Smooth muscle cell (in vitro differentiated cells): Measurements from ENCODE around the gene PRDM4. TPM values are rescaled to one million over a fixed set of nuclear protein-coding genes. Genes with fewer than 3 reads are reported as not detected.

Experiments
- DNase-seq: peaks from one replicate; lab custom pipeline; 2025; ENCODE audit not compliant: unreplicated experiment; lab: John Stamatoyannopoulos, UW
- H2AFZ ChIP-seq: fragments of 200-600 bp; sonication (generic); 2 replicates; pipeline ENCODE4 v1.6.0; 2016; ENCODE audit warnings: antibody characterized with exemption, low read depth, mild to moderate bottlenecking
- H3F3A ChIP-seq: fragments of 200-600 bp; sonication (generic); 2 replicates; pipeline ENCODE4 v1.6.0; 2017; ENCODE audit warnings: antibody characterized with exemption, low read depth
- H3K27ac ChIP-seq: fragments of 200-600 bp; sonication (generic); 2 replicates; pipeline ENCODE4 v1.5.1; 2016; ENCODE audit warnings: low read depth, mild to moderate bottlenecking
- H3K27me3 ChIP-seq: fragments of 200-600 bp; sonication (generic); 2 replicates; pipeline ENCODE4 v1.6.1; 2016; ENCODE audit warnings: low read depth, mild to moderate bottlenecking
- H3K36me3 ChIP-seq: fragments of 200-600 bp; sonication (generic); 2 replicates; pipeline ENCODE4 v1.5.1; 2016; ENCODE audit warnings: low read depth
- H3K4me1 ChIP-seq: fragments of 200-600 bp; sonication (generic); 2 replicates; pipeline ENCODE4 v1.5.1; 2016; ENCODE audit warnings: low read depth
- H3K4me2 ChIP-seq: fragments of 200-600 bp; sonication (generic); 2 replicates; pipeline ENCODE4 v1.6.0; 2016; ENCODE audit warnings: mild to moderate bottlenecking
- H3K4me3 ChIP-seq: fragments of 200-600 bp; sonication (generic); 2 replicates; pipeline ENCODE4 v1.5.1; 2016; ENCODE audit warnings: mild to moderate bottlenecking
- H3K79me2 ChIP-seq: fragments of 200-600 bp; sonication (generic); 2 replicates; pipeline ENCODE4 v1.6.0; 2016; ENCODE audit warnings: low read depth, mild to moderate bottlenecking
- H3K9ac ChIP-seq: fragments of 200-600 bp; sonication (generic); 2 replicates; pipeline ENCODE4 v1.6.0; 2016; ENCODE audit warnings: low read depth
- H3K9me3 ChIP-seq: fragments of 200-600 bp; sonication (generic); replicated peaks from 2 replicates; pipeline ENCODE4 v1.5.1; 2016; ENCODE audit warnings: low read depth
- H4K20me1 ChIP-seq: fragments of 200-600 bp; sonication (generic); 2 replicates; pipeline ENCODE4 v1.6.0; 2016; ENCODE audit warnings: low read depth
- WGBS: methylation state at CpG from one replicate; pipeline ENCODE4 v1.1.7; 2016; ENCODE audit warnings: low lambda C conversion rate; 5-methylcytosine and 5-hydroxymethylcytosine counted together
- polyA plus RNA-seq: library from polyadenylated mRNA; unstranded; fragments of >200 nt; fragmentation: Nextera tagmentation; extraction: Ambion mirVana; gene quantifications from 2 replicates; pipeline ENCODE4 v1.2.1, GENCODE V29; 2016
- total RNA-seq: library from RNA; depleted of rRNA; stranded (reverse); fragments of >200 nt; gene quantifications from 2 replicates; pipeline ENCODE4 v1.2.3, GENCODE V29; 2014
- TF ChIP-seq, protein P1 (sequence below): fragments of 200-600 bp; sonication (generic); IDR thresholded peaks from 2 replicates; pipeline ENCODE4 v1.5.1; 2017; ENCODE audit warnings: borderline replicate concordance, mild to moderate bottlenecking, antibody characterized with exemption; ENCODE audit not compliant: insufficient read depth, poor library complexity, severe bottlenecking

The PRDM4 gene
- total and polyA plus RNA-seq, 2 experiments from 2014 or later, result 19.1 to 26.2 TPM

DNA sequence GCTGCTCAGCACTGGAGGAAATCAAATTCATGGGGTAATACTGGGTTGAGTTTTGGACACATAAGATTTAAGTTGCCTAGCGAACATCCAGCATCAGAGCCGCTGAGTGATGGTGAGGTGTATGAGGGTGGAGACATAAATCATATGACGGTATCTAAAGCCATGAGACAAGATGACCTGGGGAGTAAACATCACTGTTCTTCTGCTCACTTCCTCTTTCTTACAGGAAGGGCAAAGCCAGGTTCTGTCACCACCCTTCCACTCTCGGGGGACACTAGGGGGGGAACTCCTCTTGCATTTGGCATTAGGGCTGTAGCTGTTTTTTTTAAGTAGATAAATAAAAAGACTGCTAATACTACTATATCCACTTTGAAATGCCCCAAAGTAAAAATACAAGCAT is 24.0 kb downstream of the PRDM4 start:
- TF ChIP-seq, protein P1, sequence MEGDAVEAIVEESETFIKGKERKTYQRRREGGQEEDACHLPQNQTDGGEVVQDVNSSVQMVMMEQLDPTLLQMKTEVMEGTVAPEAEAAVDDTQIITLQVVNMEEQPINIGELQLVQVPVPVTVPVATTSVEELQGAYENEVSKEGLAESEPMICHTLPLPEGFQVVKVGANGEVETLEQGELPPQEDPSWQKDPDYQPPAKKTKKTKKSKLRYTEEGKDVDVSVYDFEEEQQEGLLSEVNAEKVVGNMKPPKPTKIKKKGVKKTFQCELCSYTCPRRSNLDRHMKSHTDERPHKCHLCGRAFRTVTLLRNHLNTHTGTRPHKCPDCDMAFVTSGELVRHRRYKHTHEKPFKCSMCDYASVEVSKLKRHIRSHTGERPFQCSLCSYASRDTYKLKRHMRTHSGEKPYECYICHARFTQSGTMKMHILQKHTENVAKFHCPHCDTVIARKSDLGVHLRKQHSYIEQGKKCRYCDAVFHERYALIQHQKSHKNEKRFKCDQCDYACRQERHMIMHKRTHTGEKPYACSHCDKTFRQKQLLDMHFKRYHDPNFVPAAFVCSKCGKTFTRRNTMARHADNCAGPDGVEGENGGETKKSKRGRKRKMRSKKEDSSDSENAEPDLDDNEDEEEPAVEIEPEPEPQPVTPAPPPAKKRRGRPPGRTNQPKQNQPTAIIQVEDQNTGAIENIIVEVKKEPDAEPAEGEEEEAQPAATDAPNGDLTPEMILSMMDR, result no peak
- DNase-seq, result no peak
- H3K36me3 ChIP-seq, result peaks cover 16% of the 10 kb centered on the region
- H3K27me3 ChIP-seq, result no peaks in the 10 kb centered on the region
- no peak overlapping the region for H3K9ac ChIP-seq
- H3K9me3 ChIP-seq, result no peaks in the 10 kb centered on the region
- no peak overlapping the region for H3K4me2 ChIP-seq
- no peak overlapping the region for H3K27ac ChIP-seq
- no peak overlapping the region for H3K4me3 ChIP-seq
- no peaks in the 10 kb centered on the region for H4K20me1 ChIP-seq
- WGBS, result 97% methylated on average over 4 of the region's 4 CpGs
- no peaks in the 10 kb centered on the region for H3K79me2 ChIP-seq
- H2AFZ ChIP-seq, result no peak overlapping the region
- H3K4me1 ChIP-seq, result no peaks in the 10 kb centered on the region
- peaks cover 6% of the 10 kb centered on the region for H3F3A ChIP-seq

DNA sequence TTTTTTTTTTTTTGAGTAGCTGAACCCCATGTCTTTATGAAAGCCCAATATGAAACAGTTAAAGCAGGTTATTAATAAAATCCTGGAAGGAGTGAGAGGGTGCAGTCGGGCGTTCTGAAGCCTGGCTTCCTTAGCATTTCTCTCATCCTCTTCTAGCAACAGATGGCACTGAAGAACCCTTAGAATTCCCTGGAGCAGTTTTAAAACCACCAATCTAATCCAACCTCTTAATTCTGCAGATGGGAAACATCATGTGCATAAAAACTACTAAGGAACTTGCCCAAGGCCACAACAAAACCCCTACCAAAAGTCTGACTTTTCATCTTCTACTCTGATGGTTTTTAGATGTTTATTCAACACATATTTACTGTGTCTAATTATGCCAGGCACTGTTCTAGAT is 25.2 kb downstream of the PRDM4 start:
- Histone ChIP-seq H3K36me3 (peaks cover 11% of the 10 kb centered on the region), H2AFZ (no peak overlapping the region), H3K4me2 (no peak overlapping the region), H3F3A (peaks cover 6% of the 10 kb centered on the region), H3K9ac (no peak overlapping the region), H3K9me3 (no peaks in the 10 kb centered on the region), H3K4me3 (no peak overlapping the region), H4K20me1 (no peaks in the 10 kb centered on the region), H3K27ac (no peak overlapping the region), H3K79me2 (no peaks in the 10 kb centered on the region), H3K4me1 (no peaks in the 10 kb centered on the region), H3K27me3 (no peaks in the 10 kb centered on the region)
- WGBS, result 76% methylated on average over 2 of the region's 2 CpGs
- TF ChIP-seq, protein P1, result no peak
- DNase-seq, result no peak

DNA sequence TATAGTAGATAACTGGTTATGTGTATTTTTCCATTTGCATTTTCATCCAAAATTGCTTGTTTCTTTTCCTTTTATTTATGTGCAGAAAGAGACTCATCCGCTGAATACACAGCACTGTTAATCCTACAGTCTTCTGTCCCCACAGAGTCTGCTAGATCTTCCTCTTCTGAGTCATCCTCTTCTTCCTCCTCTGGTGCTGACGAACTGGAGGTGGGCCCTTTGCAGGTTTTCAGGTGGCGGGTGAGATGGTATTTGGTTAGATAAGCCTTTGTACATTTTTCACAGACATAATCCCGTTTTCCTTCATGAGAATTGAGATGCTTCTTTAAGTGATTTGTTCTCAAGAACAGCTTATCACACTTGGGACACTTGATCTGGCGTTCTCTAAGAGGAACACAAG is 26.8 kb downstream of the PRDM4 start:
- 94% methylated on average over 5 of the region's 5 CpGs for WGBS
- H3K79me2 ChIP-seq, result no peaks in the 10 kb centered on the region
- H3K9ac ChIP-seq, result no peak overlapping the region
- H3K27ac ChIP-seq, result no peak overlapping the region
- H3K4me2 ChIP-seq, result no peak overlapping the region
- H3K36me3 ChIP-seq, result peaks cover 7% of the 10 kb centered on the region
- no peak for DNase-seq
- no peaks in the 10 kb centered on the region for H3K9me3 ChIP-seq
- no peaks in the 10 kb centered on the region for H4K20me1 ChIP-seq
- TF ChIP-seq, protein P1, result no peak
- peaks cover 9% of the 10 kb centered on the region for H3F3A ChIP-seq
- no peaks in the 10 kb centered on the region for H3K27me3 ChIP-seq
- no peak overlapping the region for H3K4me3 ChIP-seq
- no peaks in the 10 kb centered on the region for H3K4me1 ChIP-seq
- H2AFZ ChIP-seq, result no peak overlapping the region

DNA sequence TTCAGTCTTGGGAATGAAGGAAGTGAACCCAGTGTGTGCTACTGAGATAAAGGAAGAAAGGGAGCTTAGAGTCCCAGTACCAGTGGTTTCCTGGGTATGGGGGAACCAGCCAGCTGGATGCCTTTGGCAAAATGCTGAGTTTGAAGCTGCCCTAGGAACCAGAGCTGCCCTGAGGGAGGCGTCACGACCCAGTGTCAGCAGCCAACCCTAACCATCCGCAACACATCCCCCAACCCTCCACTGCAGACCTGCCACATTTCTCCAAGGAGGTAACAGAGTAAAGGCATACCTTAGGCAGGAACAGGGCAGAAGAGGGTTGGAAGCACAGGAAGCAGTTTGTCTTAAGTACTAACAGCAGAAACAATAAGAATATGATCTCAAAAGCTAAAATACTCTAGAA is 28.6 kb downstream of the PRDM4 start:
- H3K79me2 ChIP-seq, result no peaks in the 10 kb centered on the region
- H3K27me3 ChIP-seq, result no peaks in the 10 kb centered on the region
- H3K4me1 ChIP-seq, result no peaks in the 10 kb centered on the region
- H3K27ac ChIP-seq, result no peak overlapping the region
- no peak overlapping the region for H3K9ac ChIP-seq
- no peaks in the 10 kb centered on the region for H3K9me3 ChIP-seq
- no peak overlapping the region for H3K4me2 ChIP-seq
- TF ChIP-seq, protein P1, result no peak
- H2AFZ ChIP-seq, result no peak overlapping the region
- no peak for DNase-seq
- peaks cover 9% of the 10 kb centered on the region for H3F3A ChIP-seq
- 97% methylated on average over 3 of the region's 3 CpGs for WGBS
- H3K36me3 ChIP-seq, result peaks cover 7% of the 10 kb centered on the region
- H3K4me3 ChIP-seq, result no peak overlapping the region
- H4K20me1 ChIP-seq, result no peaks in the 10 kb centered on the region
